Astrocyte of the cerebellum (primary cell): Measurements from ENCODE around the gene ASCL5.

ENCODE experiments used
- DNase-seq: peaks from one replicate; pipeline ENCODE4 v3.0.0-alpha.2; 2011; ENCODE audit warnings: low read depth
- H3K4me3 ChIP-seq: 2 replicates; pipeline ENCODE4 v1.5.1; 2011; ENCODE audit warnings: mild to moderate bottlenecking, low read depth, low read length, moderate library complexity
- in situ Hi-C: cut with HindIII; loops from 2 replicates; pipeline ENCODE4 v1.10.0; 2017; ENCODE audit warnings: low sequenced_read_pairs
- TF ChIP-seq, protein P1 (sequence below): IDR thresholded peaks from 2 replicates; pipeline ENCODE4 v1.5.1; 2012; ENCODE audit warnings: low read length, low read depth, moderate library complexity, mild to moderate bottlenecking; ENCODE audit errors: missing control alignments

Gene ASCL5, protein sequence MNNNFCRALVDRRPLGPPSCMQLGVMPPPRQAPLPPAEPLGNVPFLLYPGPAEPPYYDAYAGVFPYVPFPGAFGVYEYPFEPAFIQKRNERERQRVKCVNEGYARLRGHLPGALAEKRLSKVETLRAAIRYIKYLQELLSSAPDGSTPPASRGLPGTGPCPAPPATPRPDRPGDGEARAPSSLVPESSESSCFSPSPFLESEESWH

DNA sequence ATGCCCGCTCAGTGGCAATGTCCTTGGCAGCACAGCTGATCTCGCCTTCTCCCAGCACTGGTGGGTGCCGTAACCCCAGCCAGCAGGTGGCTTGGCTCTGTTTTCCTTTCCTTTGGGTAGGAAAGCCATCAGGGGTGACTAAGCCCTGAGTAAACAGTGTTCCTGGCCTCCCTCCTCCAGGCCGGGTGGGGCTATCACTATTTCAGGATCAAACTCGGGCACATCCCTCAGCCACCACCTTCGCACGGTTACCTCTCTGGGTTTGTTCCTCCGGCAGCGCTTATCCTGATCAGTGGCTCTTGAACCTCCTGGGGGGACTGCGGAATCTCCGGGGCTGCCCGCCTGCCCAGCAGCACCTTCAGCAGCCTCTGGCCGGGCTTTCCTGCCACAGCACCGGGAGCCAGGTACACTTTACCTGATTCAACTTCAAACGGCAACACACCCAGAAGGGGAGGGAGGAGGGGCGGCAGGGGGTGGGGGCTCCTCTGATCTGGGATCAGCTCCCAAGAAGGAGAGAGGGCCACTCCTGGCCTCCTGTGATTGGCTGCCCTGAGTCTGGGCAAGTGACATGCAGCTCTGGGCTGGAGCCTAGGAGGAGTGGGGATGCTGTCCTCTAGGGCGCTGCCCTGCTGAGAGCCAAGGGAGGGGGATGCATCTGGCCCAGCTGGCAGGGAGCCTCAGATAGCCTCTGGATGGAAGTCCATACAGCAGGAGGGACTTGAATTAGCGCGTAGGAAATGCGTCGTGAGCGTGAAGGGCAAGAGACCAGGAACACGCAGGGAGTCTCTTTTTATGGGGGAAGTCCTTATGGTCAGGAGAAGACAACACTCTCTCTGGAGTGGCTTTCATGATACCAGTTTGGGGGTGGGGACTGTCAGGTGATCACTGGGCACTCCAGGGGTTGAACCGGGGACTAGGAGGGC is at the start of gene ASCL5:
ASCL5 (minus strand) TSS at position 353 of the 923 bp plus-strand sequence. CDS start 11,812 bp downstream, outside the sequence.
- TF ChIP-seq, protein P1, sequence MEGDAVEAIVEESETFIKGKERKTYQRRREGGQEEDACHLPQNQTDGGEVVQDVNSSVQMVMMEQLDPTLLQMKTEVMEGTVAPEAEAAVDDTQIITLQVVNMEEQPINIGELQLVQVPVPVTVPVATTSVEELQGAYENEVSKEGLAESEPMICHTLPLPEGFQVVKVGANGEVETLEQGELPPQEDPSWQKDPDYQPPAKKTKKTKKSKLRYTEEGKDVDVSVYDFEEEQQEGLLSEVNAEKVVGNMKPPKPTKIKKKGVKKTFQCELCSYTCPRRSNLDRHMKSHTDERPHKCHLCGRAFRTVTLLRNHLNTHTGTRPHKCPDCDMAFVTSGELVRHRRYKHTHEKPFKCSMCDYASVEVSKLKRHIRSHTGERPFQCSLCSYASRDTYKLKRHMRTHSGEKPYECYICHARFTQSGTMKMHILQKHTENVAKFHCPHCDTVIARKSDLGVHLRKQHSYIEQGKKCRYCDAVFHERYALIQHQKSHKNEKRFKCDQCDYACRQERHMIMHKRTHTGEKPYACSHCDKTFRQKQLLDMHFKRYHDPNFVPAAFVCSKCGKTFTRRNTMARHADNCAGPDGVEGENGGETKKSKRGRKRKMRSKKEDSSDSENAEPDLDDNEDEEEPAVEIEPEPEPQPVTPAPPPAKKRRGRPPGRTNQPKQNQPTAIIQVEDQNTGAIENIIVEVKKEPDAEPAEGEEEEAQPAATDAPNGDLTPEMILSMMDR, result no peak
- in situ Hi-C loops, result no loop called here

DNA sequence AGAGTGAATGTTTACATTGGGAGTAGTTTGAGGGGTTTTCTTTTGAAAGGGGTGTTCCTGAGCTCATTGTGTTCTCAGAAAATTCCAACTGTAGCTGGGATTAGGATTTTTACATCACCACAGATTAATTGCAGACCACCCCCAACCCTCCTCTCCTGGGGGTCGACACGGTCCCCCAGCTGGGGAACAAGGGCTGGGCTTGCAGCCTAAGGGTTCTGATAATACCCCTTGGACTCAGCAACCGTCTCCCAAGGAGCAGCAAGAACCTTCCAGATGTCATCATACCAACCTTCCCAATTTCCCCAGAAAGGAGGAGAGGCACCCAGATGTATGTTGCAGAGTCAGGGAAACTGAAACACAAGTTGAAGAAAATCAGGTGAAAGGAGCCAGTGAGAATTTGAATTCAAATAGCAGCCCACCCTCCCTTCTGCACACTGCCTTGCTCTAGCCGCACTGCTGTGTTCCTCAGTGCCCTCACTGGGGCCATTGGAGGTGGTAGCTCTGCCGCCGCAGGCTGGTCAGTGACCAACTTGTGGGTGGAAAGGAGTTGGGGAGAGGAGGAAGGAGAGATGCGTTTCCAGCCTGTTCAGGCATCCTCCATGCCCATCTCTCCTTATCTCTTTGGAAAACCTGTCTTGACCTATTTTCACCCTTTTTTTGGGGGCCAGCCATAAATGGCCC is 49.0 kb upstream of the ASCL5 start:
- in situ Hi-C loops, result no loop called here
- no peak overlapping the region for H3K4me3 ChIP-seq
- TF ChIP-seq, protein P1, result no peak
- no peak for DNase-seq

More for the DNA sequence above, at the start of gene ASCL5:
- H3K4me3 ChIP-seq, result no peak within 1 kb of the TSS
- no peak for DNase-seq

DNA sequence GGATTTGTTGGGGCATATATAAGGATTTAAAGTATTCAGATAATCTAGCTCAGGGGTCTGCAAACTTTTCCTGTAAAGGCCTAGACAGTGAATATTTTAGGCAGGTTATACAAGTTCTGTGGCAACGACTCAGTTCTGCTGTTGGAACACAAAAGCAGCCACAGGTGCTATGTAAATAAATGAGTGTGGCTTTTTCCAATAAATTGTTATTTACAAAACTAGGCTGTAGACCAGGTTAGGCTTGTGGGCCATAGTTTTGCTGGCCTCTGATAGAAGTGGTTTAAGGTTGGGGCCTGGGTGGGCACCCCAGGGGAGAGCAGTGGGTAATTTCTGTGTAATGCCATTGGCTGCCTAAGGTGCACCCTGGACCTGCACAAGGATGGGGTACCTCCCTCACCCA is 46.8 kb upstream of the ASCL5 start:
- in situ Hi-C loops, result no loop called here
- no peak for DNase-seq
- no peak overlapping the region for H3K4me3 ChIP-seq
- TF ChIP-seq, protein P1, result no peak

DNA sequence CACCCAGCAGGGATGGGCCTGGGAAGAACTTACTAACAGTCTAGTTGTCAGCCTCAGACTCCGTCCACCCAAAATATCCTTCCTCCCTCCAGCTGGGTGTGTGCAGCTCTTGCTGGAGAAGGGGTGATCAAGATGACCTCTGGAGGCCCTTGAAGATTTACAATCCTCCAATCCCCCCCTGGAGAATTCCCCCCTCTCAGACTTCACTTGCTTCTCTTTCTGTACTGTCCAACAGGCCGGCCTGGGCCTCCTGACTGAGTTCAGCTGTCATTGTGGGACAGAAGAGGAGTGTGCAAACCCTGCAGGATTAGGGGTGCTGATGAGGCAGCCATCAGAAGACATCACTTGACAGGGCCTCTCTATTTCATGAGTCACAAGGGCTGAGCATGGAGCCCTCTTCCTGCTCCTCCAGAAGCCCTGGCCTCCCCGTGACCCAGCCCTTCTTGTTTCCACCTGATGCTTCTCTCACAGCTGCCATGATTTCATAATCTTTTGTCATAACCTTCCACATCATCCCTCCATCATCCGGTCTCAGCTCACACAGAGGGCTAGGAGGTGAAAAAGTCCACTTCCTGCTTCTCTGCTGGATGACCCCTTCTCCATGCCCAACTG is 46.1 kb upstream of the ASCL5 start:
- no peak for DNase-seq
- H3K4me3 ChIP-seq, result no peak overlapping the region
- TF ChIP-seq, protein P1, result no peak
- in situ Hi-C loops, result no loop called here

DNA sequence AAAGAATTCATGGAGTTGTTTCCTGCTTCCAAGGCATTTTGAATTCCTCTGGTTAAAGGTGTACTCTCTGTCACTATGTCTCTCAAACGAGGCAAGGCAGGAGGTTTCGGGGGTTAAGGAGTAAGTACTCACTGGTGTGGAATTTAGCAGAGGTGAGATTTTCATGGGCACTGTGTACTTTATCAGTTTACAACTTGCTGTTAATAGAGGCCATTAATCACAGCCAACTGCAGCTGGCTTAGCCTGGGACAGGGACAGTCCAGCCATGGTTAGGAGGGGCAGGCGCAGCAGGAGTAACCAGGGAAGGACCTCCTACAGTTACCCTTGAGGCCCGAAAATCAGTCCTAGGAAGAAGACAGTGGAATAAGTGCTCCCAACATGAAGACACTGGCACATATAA is 45.3 kb upstream of the ASCL5 start:
- in situ Hi-C loops, result no loop called here
- TF ChIP-seq, protein P1, result no peak
- H3K4me3 ChIP-seq, result no peak overlapping the region
- no peak for DNase-seq
